GM06990 (cell line): ENCODE measurements around the gene DNPH1.

Experiments
- DNase-seq: peaks from one replicate; pipeline ENCODE4 v3.0.0-alpha.2; 2011; ENCODE audit not compliant: insufficient read length; ENCODE audit errors: extremely low read depth
- H3K27me3 ChIP-seq: replicated peaks from 2 replicates; pipeline ENCODE4 v1.6.0; 2011; ENCODE audit warnings: low read length; ENCODE audit not compliant: control insufficient read depth, insufficient read depth
- H3K36me3 ChIP-seq: 2 replicates; pipeline ENCODE4 v1.5.1; 2011; ENCODE audit warnings: low read length; ENCODE audit not compliant: control insufficient read depth, insufficient read depth
- H3K4me3 ChIP-seq: replicated peaks from 2 replicates; pipeline ENCODE4 v1.5.1; 2011; ENCODE audit warnings: low read depth, mild to moderate bottlenecking, control low read depth, low read length
- CTCF ChIP-seq: IDR thresholded peaks from 2 replicates; pipeline ENCODE4 v1.5.1; 2011; ENCODE audit warnings: low read length, control low read depth, mild to moderate bottlenecking, inconsistent platforms; ENCODE audit not compliant: insufficient read depth, poor library complexity, severe bottlenecking

Gene DNPH1

GRCh38 chr6:43275801-43276576, 46.7 kb upstream of the DNPH1 start:
- Histone ChIP-seq H3K27me3 (no peaks in the 10 kb centered on the region; the same call in 1 of the 2 replicates), H3K4me3 (peak overlapping the region; percentile 47), H3K36me3 (no peaks in the 10 kb centered on the region)
- no peak for TF ChIP-seq CTCF
- no peak for DNase-seq

GRCh38 chr6:43274916-43275597, 45.8 kb upstream of the DNPH1 start:
- Histone ChIP-seq H3K36me3 (no peaks in the 10 kb centered on the region), H3K4me3 (peak overlapping the region; percentile 47), H3K27me3 (no peaks in the 10 kb centered on the region; the same call in 1 of the 2 replicates)
- no peak for DNase-seq
- no peak for TF ChIP-seq CTCF

- TF ChIP-seq CTCF, result no peak
- DNase-seq, result no peak
- Histone ChIP-seq H3K27me3 (no peaks in the 10 kb centered on the region; the same call in 1 of the 2 replicates), H3K4me3 (no peak overlapping the region), H3K36me3 (no peaks in the 10 kb centered on the region)
These were observed 45.0 kb upstream of the DNPH1 start for GRCh38 chr6:43274127-43274915.

- Histone ChIP-seq H3K4me3 (no peak overlapping the region), H3K36me3 (no peaks in the 10 kb centered on the region), H3K27me3 (no peaks in the 10 kb centered on the region; the same call in 1 of the 2 replicates)
- no peak for DNase-seq
- TF ChIP-seq CTCF, result no peak
These were observed 44.4 kb upstream of the DNPH1 start for GRCh38 chr6:43273707-43274106.

- no peak for TF ChIP-seq CTCF
- Histone ChIP-seq H3K27me3 (no peaks in the 10 kb centered on the region; the same call in 1 of the 2 replicates), H3K4me3 (no peak overlapping the region), H3K36me3 (no peaks in the 10 kb centered on the region)
- no peak for DNase-seq
These were observed 42.7 kb upstream of the DNPH1 start for GRCh38 chr6:43271944-43272343.
